ENCODE measurements around the gene SYNPO2. TPM values are rescaled to one million over a fixed set of nuclear protein-coding genes. Genes with fewer than 3 reads are reported as not detected.

SYNPO2 gene, protein sequence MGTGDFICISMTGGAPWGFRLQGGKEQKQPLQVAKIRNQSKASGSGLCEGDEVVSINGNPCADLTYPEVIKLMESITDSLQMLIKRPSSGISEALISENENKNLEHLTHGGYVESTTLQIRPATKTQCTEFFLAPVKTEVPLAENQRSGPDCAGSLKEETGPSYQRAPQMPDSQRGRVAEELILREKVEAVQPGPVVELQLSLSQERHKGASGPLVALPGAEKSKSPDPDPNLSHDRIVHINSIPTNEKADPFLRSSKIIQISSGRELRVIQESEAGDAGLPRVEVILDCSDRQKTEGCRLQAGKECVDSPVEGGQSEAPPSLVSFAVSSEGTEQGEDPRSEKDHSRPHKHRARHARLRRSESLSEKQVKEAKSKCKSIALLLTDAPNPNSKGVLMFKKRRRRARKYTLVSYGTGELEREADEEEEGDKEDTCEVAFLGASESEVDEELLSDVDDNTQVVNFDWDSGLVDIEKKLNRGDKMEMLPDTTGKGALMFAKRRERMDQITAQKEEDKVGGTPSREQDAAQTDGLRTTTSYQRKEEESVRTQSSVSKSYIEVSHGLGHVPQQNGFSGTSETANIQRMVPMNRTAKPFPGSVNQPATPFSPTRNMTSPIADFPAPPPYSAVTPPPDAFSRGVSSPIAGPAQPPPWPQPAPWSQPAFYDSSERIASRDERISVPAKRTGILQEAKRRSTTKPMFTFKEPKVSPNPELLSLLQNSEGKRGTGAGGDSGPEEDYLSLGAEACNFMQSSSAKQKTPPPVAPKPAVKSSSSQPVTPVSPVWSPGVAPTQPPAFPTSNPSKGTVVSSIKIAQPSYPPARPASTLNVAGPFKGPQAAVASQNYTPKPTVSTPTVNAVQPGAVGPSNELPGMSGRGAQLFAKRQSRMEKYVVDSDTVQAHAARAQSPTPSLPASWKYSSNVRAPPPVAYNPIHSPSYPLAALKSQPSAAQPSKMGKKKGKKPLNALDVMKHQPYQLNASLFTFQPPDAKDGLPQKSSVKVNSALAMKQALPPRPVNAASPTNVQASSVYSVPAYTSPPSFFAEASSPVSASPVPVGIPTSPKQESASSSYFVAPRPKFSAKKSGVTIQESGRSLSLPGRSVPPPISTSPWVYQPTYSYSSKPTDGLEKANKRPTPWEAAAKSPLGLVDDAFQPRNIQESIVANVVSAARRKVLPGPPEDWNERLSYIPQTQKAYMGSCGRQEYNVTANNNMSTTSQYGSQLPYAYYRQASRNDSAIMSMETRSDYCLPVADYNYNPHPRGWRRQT
- total RNA-seq = 0.13 and 0.26 TPM in 2 replicates

- H3K27me3 ChIP-seq (ENCODE audit: control insufficient read depth, insufficient read depth, low read length) = no peaks in the 10 kb centered on the region
- H3K4me3 ChIP-seq (ENCODE audit: low read depth, low read length) = peak within 1 kb of the TSS; percentile 37
- FAIRE-seq = no peak
- TF ChIP-seq, protein P1, sequence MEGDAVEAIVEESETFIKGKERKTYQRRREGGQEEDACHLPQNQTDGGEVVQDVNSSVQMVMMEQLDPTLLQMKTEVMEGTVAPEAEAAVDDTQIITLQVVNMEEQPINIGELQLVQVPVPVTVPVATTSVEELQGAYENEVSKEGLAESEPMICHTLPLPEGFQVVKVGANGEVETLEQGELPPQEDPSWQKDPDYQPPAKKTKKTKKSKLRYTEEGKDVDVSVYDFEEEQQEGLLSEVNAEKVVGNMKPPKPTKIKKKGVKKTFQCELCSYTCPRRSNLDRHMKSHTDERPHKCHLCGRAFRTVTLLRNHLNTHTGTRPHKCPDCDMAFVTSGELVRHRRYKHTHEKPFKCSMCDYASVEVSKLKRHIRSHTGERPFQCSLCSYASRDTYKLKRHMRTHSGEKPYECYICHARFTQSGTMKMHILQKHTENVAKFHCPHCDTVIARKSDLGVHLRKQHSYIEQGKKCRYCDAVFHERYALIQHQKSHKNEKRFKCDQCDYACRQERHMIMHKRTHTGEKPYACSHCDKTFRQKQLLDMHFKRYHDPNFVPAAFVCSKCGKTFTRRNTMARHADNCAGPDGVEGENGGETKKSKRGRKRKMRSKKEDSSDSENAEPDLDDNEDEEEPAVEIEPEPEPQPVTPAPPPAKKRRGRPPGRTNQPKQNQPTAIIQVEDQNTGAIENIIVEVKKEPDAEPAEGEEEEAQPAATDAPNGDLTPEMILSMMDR (IDR thresholded peaks at IDR 0.05; ENCODE audit: insufficient read depth, low read length, severe bottlenecking) = no peak
- no peaks in the 10 kb centered on the region for H3K36me3 ChIP-seq (ENCODE audit: control insufficient read depth, insufficient read depth, low read length)
- peak; percentile 61 for DNase-seq (ENCODE audit: low read depth)
These were observed at the start of gene SYNPO2 for GRCh38 chr4:118888666-118889311. Gene SYNPO2 (plus strand): TSS chr4:118888854. CDS start chr4:118889037, 183 bp downstream.

- no peaks in the 10 kb centered on the region for H3K27me3 ChIP-seq (ENCODE audit: control insufficient read depth, insufficient read depth, low read length)
- DNase-seq (ENCODE audit: low read depth) = no peak
- no peak for FAIRE-seq
- TF ChIP-seq, protein P1 (IDR thresholded peaks at IDR 0.05; ENCODE audit: insufficient read depth, low read length, severe bottlenecking) = no peak
- no peak overlapping the region for H3K4me3 ChIP-seq (ENCODE audit: low read depth, low read length)
- H3K36me3 ChIP-seq (ENCODE audit: control insufficient read depth, insufficient read depth, low read length) = no peaks in the 10 kb centered on the region
These were observed 49.3 kb upstream of the SYNPO2 start for GRCh38 chr4:118839221-118839927.

- no peaks in the 10 kb centered on the region for H3K27me3 ChIP-seq (ENCODE audit: control insufficient read depth, insufficient read depth, low read length)
- DNase-seq (ENCODE audit: low read depth) (peak; percentile 74), FAIRE-seq (no peak)
- TF ChIP-seq, protein P1 (IDR thresholded peaks at IDR 0.05; ENCODE audit: insufficient read depth, low read length, severe bottlenecking) = no peak
- no peaks in the 10 kb centered on the region for H3K36me3 ChIP-seq (ENCODE audit: control insufficient read depth, insufficient read depth, low read length)
- H3K4me3 ChIP-seq (ENCODE audit: low read depth, low read length) = no peak overlapping the region
These were observed 46.6 kb upstream of the SYNPO2 start for GRCh38 chr4:118842055-118842454.

- Histone ChIP-seq H3K4me3 (ENCODE audit: low read depth, low read length) (no peak overlapping the region), H3K27me3 (ENCODE audit: control insufficient read depth, insufficient read depth, low read length) (no peaks in the 10 kb centered on the region), H3K36me3 (ENCODE audit: control insufficient read depth, insufficient read depth, low read length) (no peaks in the 10 kb centered on the region)
- TF ChIP-seq, protein P1 (IDR thresholded peaks at IDR 0.05; ENCODE audit: insufficient read depth, low read length, severe bottlenecking) = no peak
- DNase-seq (ENCODE audit: low read depth) = no peak
- FAIRE-seq = no peak
These were observed 45.4 kb upstream of the SYNPO2 start for GRCh38 chr4:118843237-118843636.
